SK-N-DZ (cell line): ENCODE data around the gene PLA2G15.

Experiments used
- DNase-seq: peaks from one replicate; pipeline ENCODE4 v3.0.0-alpha.2; 2015; ENCODE audit warnings: low spot score

The PLA2G15 gene

GRCh38 chr16:68233085-68233834 is 11.9 kb upstream of the PLA2G15 start:
- DNase-seq, result no peak

GRCh38 chr16:68233835-68234187 is 11.4 kb upstream of the PLA2G15 start:
- DNase-seq, result no peak

GRCh38 chr16:68234188-68235107 is 10.7 kb upstream of the PLA2G15 start:
- no peak for DNase-seq

- no peak for DNase-seq
Observed at GRCh38 chr16:68235108-68235886, 9.9 kb upstream of the PLA2G15 start.

GRCh38 chr16:68235887-68236136 is 9.4 kb upstream of the PLA2G15 start, which contains the start of gene ESRP2:
TSS of gene ESRP2 (minus strand) at chr16:68236127. CDS start at chr16:68236045, 82 bp downstream.
- DNase-seq, result no peak

GRCh38 chr16:68236137-68236825 is 8.9 kb upstream of the PLA2G15 start:
- DNase-seq, result no peak

- no peak for DNase-seq
Observed at GRCh38 chr16:68236826-68237242, 8.3 kb upstream of the PLA2G15 start.

- peak; percentile 94 for DNase-seq
Observed at GRCh38 chr16:68237243-68238028, 7.7 kb upstream of the PLA2G15 start.

- no peak for DNase-seq
Observed at GRCh38 chr16:68238029-68238345, 7.2 kb upstream of the PLA2G15 start.

GRCh38 chr16:68242085-68242484 is 3.1 kb upstream of the PLA2G15 start:
- no peak for DNase-seq

- DNase-seq, result no peak
Observed at GRCh38 chr16:68242926-68243858, 2.0 kb upstream of the PLA2G15 start.

- DNase-seq, result no peak
Observed at GRCh38 chr16:68244481-68244902, 681 bp upstream of the PLA2G15 start.

GRCh38 chr16:68246121-68246520 is 948 bp downstream of the PLA2G15 start:
- DNase-seq, result no peak

- DNase-seq, result no peak
Observed at GRCh38 chr16:68246666-68247065, 1.5 kb downstream of the PLA2G15 start.

GRCh38 chr16:68247400-68247799 is 2.2 kb downstream of the PLA2G15 start:
- no peak for DNase-seq

- no peak for DNase-seq
Observed at GRCh38 chr16:68247932-68248331, 2.8 kb downstream of the PLA2G15 start.

- no peak for DNase-seq
Observed at GRCh38 chr16:68249371-68249770, 4.2 kb downstream of the PLA2G15 start.

GRCh38 chr16:68250951-68251350 is 5.8 kb downstream of the PLA2G15 start:
- DNase-seq, result no peak

GRCh38 chr16:68251832-68252231 is 6.7 kb downstream of the PLA2G15 start:
- no peak for DNase-seq

GRCh38 chr16:68252383-68252782 is 7.2 kb downstream of the PLA2G15 start:
- no peak for DNase-seq
